Activated naive CD8-positive, alpha-beta T cell treated with anti-CD3 and anti-CD28 coated beads, Interleukin-2, amount 10 ng/mL, durations not matched to agents 7 days and 5 days (primary cell): ENCODE measurements around the gene ANKRD13B. TPM values are rescaled to one million over a fixed set of nuclear protein-coding genes. Genes with fewer than 3 reads are reported as not detected.

Source experiments
- ATAC-seq: fragments of 150-1000 bp; cut with Tn5 transposase; one replicate; pipeline ENCODE4 v1.10.0; 2021; ENCODE audit warnings: low read depth, moderate library complexity
- POLR2A ChIA-PET: fragments of 350-600 bp; sonication (Branson Sonifier 250); formaldehyde crosslinking; loops from one replicate; lab custom pipeline; 2021; ENCODE audit warnings: antibody characterized with exemption; lab: Charles Lee
- DNase-seq: peaks from one replicate; pipeline ENCODE4 v3.0.0; 2021
- H3K27ac Mint-ChIP-seq: one replicate; pipeline ENCODE4 v1.8.0; 2022; ENCODE audit warnings: mild to moderate bottlenecking, mixed read lengths
- H3K27me3 Mint-ChIP-seq: one replicate; pipeline ENCODE4 v1.8.0; 2022; ENCODE audit warnings: mild to moderate bottlenecking, moderate library complexity, mixed read lengths
- H3K36me3 Mint-ChIP-seq: one replicate; pipeline ENCODE4 v1.8.0; 2021; ENCODE audit warnings: mild to moderate bottlenecking, mixed read lengths
- H3K4me1 Mint-ChIP-seq: one replicate; pipeline ENCODE4 v1.8.0; 2021; ENCODE audit warnings: mixed read lengths
- H3K4me3 Mint-ChIP-seq: one replicate; pipeline ENCODE4 v1.8.0; 2022; ENCODE audit warnings: mild to moderate bottlenecking, moderate library complexity, mixed read lengths
- H3K9me3 Mint-ChIP-seq: one replicate; pipeline ENCODE4 v1.8.0; 2021; ENCODE audit warnings: mixed read lengths
- total RNA-seq, 2 experiments: library from RNA; stranded (reverse); gene quantifications; one replicate each; pipeline ENCODE4 v1.2.3, GENCODE V29; 2021

The ANKRD13B gene
- total RNA-seq, 2 experiments from 2014 or later: 6.0 to 7.9 TPM

GRCh38 chr17:29621751-29622194, 28.8 kb downstream of the ANKRD13B start:
- POLR2A ChIA-PET: interaction anchor here (0.5 to 0.7 kb wide), 2 partner anchors 138 to 186 kb away, joined by 3 read pairs; no protein-coding TSS in a partner anchor
- ATAC-seq (no peak), DNase-seq (no peak)
- no peaks in the 10 kb centered on the region for H3K9me3 Mint-ChIP-seq
- H3K36me3 Mint-ChIP-seq: peaks cover 7% of the 10 kb centered on the region
- H3K4me3 Mint-ChIP-seq: peak overlapping the region; percentile 76
- no peak overlapping the region for H3K27ac Mint-ChIP-seq
- H3K27me3 Mint-ChIP-seq: peaks cover 4% of the 10 kb centered on the region
- peaks cover 32% of the 10 kb centered on the region for H3K4me1 Mint-ChIP-seq

GRCh38 chr17:29622337-29623282, 29.7 kb downstream of the ANKRD13B start, which contains the start of gene CORO6:
Gene CORO6 (minus strand): TSS chr17:29622912. CDS start chr17:29621421, 1,491 bp downstream.
- Mint-ChIP-seq H3K9me3 (no peaks in the 10 kb centered on the region), H3K4me3 (peak within 1 kb of the TSS; percentile 76), H3K27ac (peak within 1 kb of the TSS; percentile 16), H3K36me3 (peaks cover 7% of the 10 kb centered on the region), H3K4me1 (peaks cover 28% of the 10 kb centered on the region), H3K27me3 (peaks cover 4% of the 10 kb centered on the region)
- ATAC-seq (peak; percentile 33), DNase-seq (peak; percentile 81)
- POLR2A ChIA-PET: interaction anchor here (0.5 to 1.2 kb wide), 4 partner anchors 9 to 308 kb away, joined by 3 to 5 read pairs (median 4); partner anchors contain the start of gene SSH2

- Mint-ChIP-seq H3K36me3 (peaks cover 7% of the 10 kb centered on the region), H3K4me3 (peak overlapping the region; percentile 76), H3K27ac (no peak overlapping the region), H3K27me3 (peaks cover 4% of the 10 kb centered on the region), H3K9me3 (no peaks in the 10 kb centered on the region), H3K4me1 (peaks cover 28% of the 10 kb centered on the region)
- no peak for DNase-seq
- ATAC-seq: no peak
- POLR2A ChIA-PET: interaction anchor here (1.2 kb wide), 2 partner anchors 10 to 138 kb away, joined by 5 read pairs; no protein-coding TSS in a partner anchor
Measured at GRCh38 chr17:29623283-29623647, 30.3 kb downstream of the ANKRD13B start.

GRCh38 chr17:29624586-29624985, 31.7 kb downstream of the ANKRD13B start:
- Mint-ChIP-seq H3K9me3 (no peaks in the 10 kb centered on the region), H3K27me3 (peaks cover 4% of the 10 kb centered on the region), H3K27ac (no peak overlapping the region), H3K4me1 (peaks cover 33% of the 10 kb centered on the region), H3K4me3 (no peak overlapping the region), H3K36me3 (peaks cover 7% of the 10 kb centered on the region)
- POLR2A ChIA-PET: interaction anchor here (1.9 kb wide), 1 partner anchor 155 kb away, joined by 4 read pairs; no protein-coding TSS in a partner anchor
- DNase-seq: no peak
- ATAC-seq: no peak

GRCh38 chr17:29625037-29625750, 32.3 kb downstream of the ANKRD13B start:
- DNase-seq: no peak
- POLR2A ChIA-PET: interaction anchor here (1.3 to 1.9 kb wide), 2 partner anchors 9 to 154 kb away, joined by 3 to 4 read pairs; no protein-coding TSS in a partner anchor
- H3K27ac Mint-ChIP-seq: no peak overlapping the region
- no peaks in the 10 kb centered on the region for H3K9me3 Mint-ChIP-seq
- H3K4me3 Mint-ChIP-seq: peak overlapping the region; percentile 8
- H3K4me1 Mint-ChIP-seq: peaks cover 33% of the 10 kb centered on the region
- H3K27me3 Mint-ChIP-seq: peaks cover 4% of the 10 kb centered on the region
- no peak for ATAC-seq
- H3K36me3 Mint-ChIP-seq: peaks cover 7% of the 10 kb centered on the region

GRCh38 chr17:29627951-29628350, 35.0 kb downstream of the ANKRD13B start:
- POLR2A ChIA-PET: no interaction called here
- no peaks in the 10 kb centered on the region for H3K27me3 Mint-ChIP-seq
- H3K27ac Mint-ChIP-seq: no peak overlapping the region
- peaks cover 27% of the 10 kb centered on the region for H3K4me1 Mint-ChIP-seq
- no peaks in the 10 kb centered on the region for H3K9me3 Mint-ChIP-seq
- peaks cover 15% of the 10 kb centered on the region for H3K36me3 Mint-ChIP-seq
- DNase-seq (no peak), ATAC-seq (no peak)
- no peak overlapping the region for H3K4me3 Mint-ChIP-seq

- H3K4me1 Mint-ChIP-seq: peaks cover 26% of the 10 kb centered on the region
- H3K27ac Mint-ChIP-seq: peak overlapping the region; percentile 5
Measured at GRCh38 chr17:29628644-29629043, 35.7 kb downstream of the ANKRD13B start.

GRCh38 chr17:29629839-29630238, 36.9 kb downstream of the ANKRD13B start:
- Mint-ChIP-seq H3K4me3 (no peak overlapping the region), H3K27ac (no peak overlapping the region), H3K27me3 (no peaks in the 10 kb centered on the region), H3K4me1 (peaks cover 21% of the 10 kb centered on the region), H3K9me3 (no peaks in the 10 kb centered on the region), H3K36me3 (peaks cover 22% of the 10 kb centered on the region)
- DNase-seq: no peak
- ATAC-seq: no peak
- POLR2A ChIA-PET: no interaction called here

More at GRCh38 chr17:29628644-29629043, 35.7 kb downstream of the ANKRD13B start:
- Mint-ChIP-seq H3K36me3 (peaks cover 15% of the 10 kb centered on the region), H3K4me3 (no peak overlapping the region), H3K27me3 (no peaks in the 10 kb centered on the region), H3K9me3 (no peaks in the 10 kb centered on the region)
- ATAC-seq (no peak), DNase-seq (no peak)
- POLR2A ChIA-PET: no interaction called here

GRCh38 chr17:29630630-29631193, 37.8 kb downstream of the ANKRD13B start:
- POLR2A ChIA-PET: interaction anchor here (0.6 kb wide), 1 partner anchor 11 kb away, joined by 3 read pairs; no protein-coding TSS in a partner anchor
- Mint-ChIP-seq H3K4me1 (peaks cover 18% of the 10 kb centered on the region), H3K36me3 (peaks cover 25% of the 10 kb centered on the region), H3K27me3 (no peaks in the 10 kb centered on the region), H3K27ac (no peak overlapping the region), H3K9me3 (no peaks in the 10 kb centered on the region), H3K4me3 (no peak overlapping the region)
- ATAC-seq (no peak), DNase-seq (no peak)

GRCh38 chr17:29633886-29634285, 41.0 kb downstream of the ANKRD13B start:
- peak; percentile 83 for ATAC-seq
- peak overlapping the region; percentile 62 for H3K27ac Mint-ChIP-seq
- H3K36me3 Mint-ChIP-seq: peaks cover 34% of the 10 kb centered on the region
- no peaks in the 10 kb centered on the region for H3K9me3 Mint-ChIP-seq
- no peak for DNase-seq
- peaks cover 14% of the 10 kb centered on the region for H3K4me1 Mint-ChIP-seq
- H3K4me3 Mint-ChIP-seq: peak overlapping the region; percentile 6
- POLR2A ChIA-PET: interaction anchor here (1.6 kb wide), 1 partner anchor 16 kb away, joined by 7 read pairs; no protein-coding TSS in a partner anchor
- H3K27me3 Mint-ChIP-seq: no peaks in the 10 kb centered on the region

- DNase-seq: no peak
- Mint-ChIP-seq H3K9me3 (no peaks in the 10 kb centered on the region), H3K4me1 (peaks cover 16% of the 10 kb centered on the region), H3K36me3 (peaks cover 27% of the 10 kb centered on the region), H3K4me3 (no peak overlapping the region), H3K27ac (peak overlapping the region; percentile 16), H3K27me3 (no peaks in the 10 kb centered on the region)
- no peak for ATAC-seq
- POLR2A ChIA-PET: no interaction called here
Measured at GRCh38 chr17:29640413-29640812, 47.5 kb downstream of the ANKRD13B start.

GRCh38 chr17:29640981-29641642, 48.2 kb downstream of the ANKRD13B start:
- Mint-ChIP-seq H3K4me3 (no peak overlapping the region), H3K27me3 (no peaks in the 10 kb centered on the region), H3K27ac (no peak overlapping the region), H3K36me3 (peaks cover 27% of the 10 kb centered on the region), H3K9me3 (no peaks in the 10 kb centered on the region), H3K4me1 (peaks cover 18% of the 10 kb centered on the region)
- POLR2A ChIA-PET: no interaction called here
- DNase-seq (no peak), ATAC-seq (no peak)
